D721Med (cell line): ENCODE results near the gene C20orf141.

Experiments used
- DNase-seq: peaks from one replicate; pipeline ENCODE4 v3.0.0; 2011; ENCODE audit warnings: low spot score; ENCODE audit not compliant: insufficient read length
- FAIRE-seq: peaks from 2 replicates; lab custom pipeline; 2011; peaks lifted over from hg19 to GRCh38; lab: Jason Lieb, UNC
- CTCF ChIP-seq: IDR thresholded peaks from 2 replicates; pipeline ENCODE4 v1.5.1; 2012; ENCODE audit warnings: mild to moderate bottlenecking, control low read depth; ENCODE audit not compliant: insufficient read depth; ENCODE audit errors: missing control alignments

C20orf141 gene

GRCh38 chr20:2816583-2817340 lies 2.0 kb downstream of the C20orf141 start:
- TF ChIP-seq CTCF = no peak
- DNase-seq (no peak), FAIRE-seq (no peak)

GRCh38 chr20:2817341-2817726 lies 2.5 kb downstream of the C20orf141 start:
- DNase-seq (no peak), FAIRE-seq (no peak)
- no peak for TF ChIP-seq CTCF

GRCh38 chr20:2817891-2818595 lies 3.3 kb downstream of the C20orf141 start:
- no peak for DNase-seq
- TF ChIP-seq CTCF = no peak
- no peak for FAIRE-seq

- FAIRE-seq (no peak), DNase-seq (no peak)
- TF ChIP-seq CTCF = no peak
These were observed 5.5 kb downstream of the C20orf141 start for GRCh38 chr20:2820084-2820895.

GRCh38 chr20:2820896-2821869 lies 6.4 kb downstream of the C20orf141 start:
- TF ChIP-seq CTCF = no peak
- DNase-seq = no peak
- no peak for FAIRE-seq

- FAIRE-seq (no peak), DNase-seq (no peak)
- no peak for TF ChIP-seq CTCF
These were observed 7.3 kb downstream of the C20orf141 start for GRCh38 chr20:2822073-2822472.
